Effector memory CD4-positive, alpha-beta T cell (primary cell): Measurements from ENCODE around the gene STK24.

ENCODE experiments used
- DNase-seq, 3 donors: peaks; one replicate each; pipeline ENCODE4 v3.0.0-alpha.2; 2020
- H3K27ac ChIP-seq: 2 replicates; pipeline ENCODE4 v1.7.0; 2013; ENCODE audit warnings: mild to moderate bottlenecking, low read length, moderate library complexity; ENCODE audit not compliant: insufficient read depth, poor library complexity, severe bottlenecking
- H3K27me3 ChIP-seq: replicated peaks from 2 replicates; pipeline ENCODE4 v1.7.0; 2013; ENCODE audit warnings: mild to moderate bottlenecking, low read length; ENCODE audit not compliant: insufficient read depth, control insufficient read depth, poor library complexity, severe bottlenecking
- H3K36me3 ChIP-seq: 2 replicates; pipeline ENCODE4 v1.7.0; 2013; ENCODE audit warnings: mild to moderate bottlenecking, low read length, moderate library complexity; ENCODE audit not compliant: control insufficient read depth, insufficient read depth
- H3K4me1 ChIP-seq: 2 replicates; pipeline ENCODE4 v1.7.0; 2013; ENCODE audit warnings: low read length, mild to moderate bottlenecking; ENCODE audit not compliant: control insufficient read depth, insufficient read depth, poor library complexity, severe bottlenecking
- H3K4me3 ChIP-seq: 2 replicates; pipeline ENCODE4 v1.7.0; 2013; ENCODE audit warnings: low read length, low read depth, mild to moderate bottlenecking; ENCODE audit not compliant: insufficient read depth, poor library complexity, severe bottlenecking
- H3K9me3 ChIP-seq: 2 replicates; pipeline ENCODE4 v1.7.0; 2013; ENCODE audit warnings: mild to moderate bottlenecking, low read length, moderate library complexity; ENCODE audit not compliant: control insufficient read depth

STK24 gene

GRCh38 chr13:98514288-98514687 is 62.6 kb downstream of the STK24 start:
- no peak for DNase-seq
- no peaks in the 10 kb centered on the region for H3K27me3 ChIP-seq
- H3K9me3 ChIP-seq: no peaks in the 10 kb centered on the region
- no peak overlapping the region for H3K4me3 ChIP-seq
- no peaks in the 10 kb centered on the region for H3K36me3 ChIP-seq
- peaks cover 56% of the 10 kb centered on the region for H3K4me1 ChIP-seq
- no peak overlapping the region for H3K27ac ChIP-seq

GRCh38 chr13:98513837-98514236 is 63.1 kb downstream of the STK24 start:
- Histone ChIP-seq H3K4me3 (no peak overlapping the region), H3K27ac (no peak overlapping the region), H3K27me3 (no peaks in the 10 kb centered on the region), H3K9me3 (no peaks in the 10 kb centered on the region), H3K4me1 (peaks cover 56% of the 10 kb centered on the region), H3K36me3 (no peaks in the 10 kb centered on the region)
- DNase-seq: no peak

- Histone ChIP-seq H3K27ac (no peak overlapping the region), H3K4me1 (peaks cover 50% of the 10 kb centered on the region)
Observed at GRCh38 chr13:98512774-98513665, 63.9 kb downstream of the STK24 start.

GRCh38 chr13:98511435-98511834 is 65.5 kb downstream of the STK24 start:
- no peaks in the 10 kb centered on the region for H3K27me3 ChIP-seq
- peak overlapping the region; percentile 64 for H3K27ac ChIP-seq
- no peak overlapping the region for H3K4me3 ChIP-seq
- no peaks in the 10 kb centered on the region for H3K9me3 ChIP-seq
- no peaks in the 10 kb centered on the region for H3K36me3 ChIP-seq
- H3K4me1 ChIP-seq: peaks cover 39% of the 10 kb centered on the region
- no peak for DNase-seq

More at GRCh38 chr13:98512774-98513665, 63.9 kb downstream of the STK24 start:
- no peak overlapping the region for H3K4me3 ChIP-seq
- DNase-seq: no peak
- no peaks in the 10 kb centered on the region for H3K36me3 ChIP-seq
- no peaks in the 10 kb centered on the region for H3K9me3 ChIP-seq
- no peaks in the 10 kb centered on the region for H3K27me3 ChIP-seq

GRCh38 chr13:98510156-98510509 is 66.8 kb downstream of the STK24 start:
- peak overlapping the region; percentile 64 for H3K27ac ChIP-seq
- peaks cover 41% of the 10 kb centered on the region for H3K4me1 ChIP-seq
- H3K27me3 ChIP-seq: no peaks in the 10 kb centered on the region
- H3K9me3 ChIP-seq: no peaks in the 10 kb centered on the region
- H3K4me3 ChIP-seq: no peak overlapping the region
- no peak for DNase-seq
- no peaks in the 10 kb centered on the region for H3K36me3 ChIP-seq

- DNase-seq: peak; percentile 25 to 41 (median 39)
- Histone ChIP-seq H3K27ac (peak overlapping the region; percentile 64), H3K4me3 (no peak overlapping the region), H3K9me3 (no peaks in the 10 kb centered on the region), H3K27me3 (no peaks in the 10 kb centered on the region), H3K4me1 (peaks cover 40% of the 10 kb centered on the region), H3K36me3 (no peaks in the 10 kb centered on the region)
Observed at GRCh38 chr13:98509271-98510155, 67.4 kb downstream of the STK24 start.

- no peak overlapping the region for H3K4me3 ChIP-seq
- H3K36me3 ChIP-seq: no peaks in the 10 kb centered on the region
- H3K27me3 ChIP-seq: no peaks in the 10 kb centered on the region
- H3K27ac ChIP-seq: peak overlapping the region; percentile 64
- H3K4me1 ChIP-seq: peaks cover 40% of the 10 kb centered on the region
- H3K9me3 ChIP-seq: no peaks in the 10 kb centered on the region
- no peak for DNase-seq
Observed at GRCh38 chr13:98508685-98509084, 68.2 kb downstream of the STK24 start.

- Histone ChIP-seq H3K36me3 (no peaks in the 10 kb centered on the region), H3K4me1 (peaks cover 41% of the 10 kb centered on the region), H3K27ac (peak overlapping the region; percentile 64), H3K9me3 (no peaks in the 10 kb centered on the region), H3K4me3 (no peak overlapping the region), H3K27me3 (no peaks in the 10 kb centered on the region)
- DNase-seq: no peak
Observed at GRCh38 chr13:98508280-98508679, 68.6 kb downstream of the STK24 start.

GRCh38 chr13:98507282-98507797 is 69.6 kb downstream of the STK24 start:
- Histone ChIP-seq H3K4me3 (no peak overlapping the region), H3K27ac (no peak overlapping the region), H3K36me3 (no peaks in the 10 kb centered on the region), H3K9me3 (no peaks in the 10 kb centered on the region), H3K27me3 (no peaks in the 10 kb centered on the region), H3K4me1 (peaks cover 46% of the 10 kb centered on the region)
- no peak for DNase-seq
